H9 (cell line): ENCODE results near the gene PRPSAP2. TPM values are rescaled to one million over a fixed set of nuclear protein-coding genes. Genes with fewer than 3 reads are reported as not detected.

ENCODE experiments used
- DNase-seq: peaks from one replicate; pipeline ENCODE4 v3.0.0-alpha.2; 2017
- H2AFZ ChIP-seq: one replicate; pipeline ENCODE4 v1.6.1; 2013; ENCODE audit warnings: mild to moderate bottlenecking, low read length, control low read depth, moderate library complexity
- H2AK5ac ChIP-seq: 2 replicates; pipeline ENCODE4 v1.6.1; 2013; ENCODE audit warnings: low read length, control low read depth, mixed read lengths; ENCODE audit not compliant: insufficient read length
- H2BK120ac ChIP-seq: one replicate; pipeline ENCODE4 v1.6.1; 2013; ENCODE audit warnings: low read depth, mild to moderate bottlenecking, low read length, control low read depth, inconsistent platforms; ENCODE audit not compliant: poor library complexity, severe bottlenecking
- H2BK12ac ChIP-seq: 2 replicates; pipeline ENCODE4 v1.6.1; 2013; ENCODE audit warnings: low read length, control low read depth, mixed read lengths, low read depth; ENCODE audit not compliant: insufficient read length
- H2BK15ac ChIP-seq: 2 replicates; pipeline ENCODE4 v1.6.1; 2013; ENCODE audit warnings: low read depth, low read length, control low read depth
- H2BK20ac ChIP-seq: one replicate; pipeline ENCODE4 v1.6.1; 2013; ENCODE audit warnings: low read depth, mild to moderate bottlenecking, low read length, control low read depth, inconsistent platforms; ENCODE audit not compliant: poor library complexity, severe bottlenecking
- H2BK5ac ChIP-seq: 2 replicates; pipeline ENCODE4 v1.6.1; 2013; ENCODE audit warnings: low read length, control low read depth, mixed read lengths; ENCODE audit not compliant: insufficient read length
- H3K14ac ChIP-seq: 2 replicates; pipeline ENCODE4 v1.6.1; 2013; ENCODE audit warnings: low read length, control low read depth; ENCODE audit not compliant: insufficient read depth
- H3K18ac ChIP-seq: 2 replicates; pipeline ENCODE4 v1.6.1; 2013; ENCODE audit warnings: low read depth, mild to moderate bottlenecking, mixed read lengths, low read length, control low read depth; ENCODE audit not compliant: insufficient read length
- H3K23ac ChIP-seq: 2 replicates; pipeline ENCODE4 v1.6.1; 2013; ENCODE audit warnings: low read length, control low read depth, mixed read lengths, low read depth; ENCODE audit not compliant: insufficient read length
- H3K23me2 ChIP-seq: 2 replicates; pipeline ENCODE4 v1.6.1; 2013; ENCODE audit warnings: low read depth, mild to moderate bottlenecking, mixed read lengths, low read length, control low read depth; ENCODE audit not compliant: insufficient read length, poor library complexity, severe bottlenecking
- H3K27ac ChIP-seq: 2 replicates; pipeline ENCODE4 v1.5.1; 2013; ENCODE audit warnings: low read length, control low read depth, mixed read lengths, low read depth; ENCODE audit not compliant: insufficient read length
- H3K27me3 ChIP-seq: 2 replicates; pipeline ENCODE4 v1.6.1; 2013; ENCODE audit warnings: low read length, control low read depth, inconsistent platforms; ENCODE audit not compliant: insufficient read depth
- H3K4ac ChIP-seq: 2 replicates; pipeline ENCODE4 v1.6.1; 2013; ENCODE audit warnings: low read depth, mild to moderate bottlenecking, control low read depth, inconsistent platforms, low read length, moderate library complexity
- H3K4me1 ChIP-seq: 2 replicates; pipeline ENCODE4 v1.6.1; 2013; ENCODE audit warnings: low read length, control low read depth, inconsistent platforms; ENCODE audit not compliant: insufficient read depth
- H3K4me2 ChIP-seq: 2 replicates; pipeline ENCODE4 v1.6.1; 2013; ENCODE audit warnings: low read length, control low read depth, mixed read lengths; ENCODE audit not compliant: insufficient read length, insufficient read depth
- H3K56ac ChIP-seq: 2 replicates; pipeline ENCODE4 v1.6.1; 2013; ENCODE audit warnings: low read depth, mild to moderate bottlenecking, mixed read lengths, low read length, control low read depth; ENCODE audit not compliant: insufficient read length
- H3K79me1 ChIP-seq: 2 replicates; pipeline ENCODE4 v1.6.1; 2013; ENCODE audit warnings: low read depth, mild to moderate bottlenecking, moderate library complexity, low read length, control low read depth, inconsistent platforms; ENCODE audit not compliant: insufficient read depth, poor library complexity, severe bottlenecking
- H3K79me2 ChIP-seq: 2 replicates; pipeline ENCODE4 v1.6.1; 2013; ENCODE audit warnings: low read length, control low read depth, inconsistent platforms; ENCODE audit not compliant: insufficient read depth
- H3K9ac ChIP-seq: 2 replicates; pipeline ENCODE4 v1.6.1; 2013; ENCODE audit warnings: low read length, control low read depth, mixed read lengths; ENCODE audit not compliant: insufficient read length; ENCODE audit errors: extremely low read depth
- H3K9me3 ChIP-seq: one replicate; pipeline ENCODE4 v1.6.1; 2013; ENCODE audit warnings: low read depth, low read length, inconsistent platforms; ENCODE audit not compliant: control insufficient read depth
- H3T11ph ChIP-seq: one replicate; pipeline ENCODE4 v1.6.1; 2013; ENCODE audit warnings: mild to moderate bottlenecking, low read length, control low read depth, inconsistent platforms
- H4K20me1 ChIP-seq: one replicate; pipeline ENCODE4 v1.6.1; 2013; ENCODE audit not compliant: control insufficient read depth, insufficient read length, insufficient read depth
- H4K5ac ChIP-seq: 2 replicates; pipeline ENCODE4 v1.6.1; 2013; ENCODE audit warnings: low read depth, mild to moderate bottlenecking, mixed read lengths, low read length, control low read depth; ENCODE audit not compliant: insufficient read length
- H4K8ac ChIP-seq: replicated peaks from 2 replicates; pipeline ENCODE4 v1.6.1; 2013; ENCODE audit warnings: low read length, control low read depth, mixed read lengths, low read depth; ENCODE audit not compliant: insufficient read length
- H4K91ac ChIP-seq: 2 replicates; pipeline ENCODE4 v1.6.1; 2013; ENCODE audit warnings: low read depth, mild to moderate bottlenecking, moderate library complexity, mixed read lengths, low read length, control low read depth; ENCODE audit not compliant: insufficient read length
- H3K27ac Mint-ChIP-seq, 3 experiments: 2 replicates in 2 of 3; 3 replicates in 1 of 3; pipeline ENCODE4 v1.8.0; 2020 to 2021; ENCODE audit warnings: mixed read lengths in 3 of 3, mild to moderate bottlenecking in 1 of 3, moderate library complexity in 1 of 3
- H3K27me3 Mint-ChIP-seq: 2 replicates; pipeline ENCODE4 v1.8.0; 2021; ENCODE audit warnings: low read depth, mild to moderate bottlenecking, moderate library complexity, mixed read lengths
- H3K36me3 Mint-ChIP-seq, 3 experiments: 2 replicates in 2 of 3; 3 replicates in 1 of 3; pipeline ENCODE4 v1.8.0; 2020 to 2021; ENCODE audit warnings: low read depth in 3 of 3, mixed read lengths in 3 of 3; ENCODE audit not compliant: insufficient read depth in 1 of 3
- H3K4me1 Mint-ChIP-seq, 2 experiments: 2 replicates each; pipeline ENCODE4 v1.8.0; 2020; ENCODE audit warnings: mixed read lengths in 2 of 2
- H3K4me3 Mint-ChIP-seq, 2 experiments: 2 replicates in 1 of 2; 3 replicates in 1 of 2; pipeline ENCODE4 v1.8.0; 2020 to 2021; ENCODE audit warnings: mild to moderate bottlenecking in 2 of 2, mixed read lengths in 2 of 2, moderate library complexity in 1 of 2
- H3K9me3 Mint-ChIP-seq, 2 experiments: 2 replicates in 1 of 2; 3 replicates in 1 of 2; pipeline ENCODE4 v1.8.0; 2020; ENCODE audit warnings: mild to moderate bottlenecking in 2 of 2, mixed read lengths in 2 of 2, moderate library complexity in 1 of 2
- WGBS: extraction: QIAGEN DNeasy Blood & Tissue Kit; methylation state at CpG from one replicate; pipeline ENCODE4 v1.1.7; 2013; ENCODE audit warnings: missing lambda C conversion rate, low lambda C conversion rate, mixed read lengths; ENCODE audit not compliant: insufficient read length; ENCODE audit errors: extremely low coverage; 5-methylcytosine and 5-hydroxymethylcytosine counted together
- total RNA-seq: library from RNA; stranded (reverse); gene quantifications from 2 replicates; pipeline ENCODE4 v1.2.1, GENCODE V29; 2021
- TF ChIP-seq, protein P1 (sequence below): fragments of 200-600 bp; sonication (generic); conservative IDR thresholded peaks from 3 replicates; pipeline ENCODE4 v1.8.0; 2021; ENCODE audit warnings: antibody characterized with exemption, mild to moderate bottlenecking

Gene PRPSAP2
- total RNA-seq, 1 experiment from 2014 or later = 58.0 TPM

DNA sequence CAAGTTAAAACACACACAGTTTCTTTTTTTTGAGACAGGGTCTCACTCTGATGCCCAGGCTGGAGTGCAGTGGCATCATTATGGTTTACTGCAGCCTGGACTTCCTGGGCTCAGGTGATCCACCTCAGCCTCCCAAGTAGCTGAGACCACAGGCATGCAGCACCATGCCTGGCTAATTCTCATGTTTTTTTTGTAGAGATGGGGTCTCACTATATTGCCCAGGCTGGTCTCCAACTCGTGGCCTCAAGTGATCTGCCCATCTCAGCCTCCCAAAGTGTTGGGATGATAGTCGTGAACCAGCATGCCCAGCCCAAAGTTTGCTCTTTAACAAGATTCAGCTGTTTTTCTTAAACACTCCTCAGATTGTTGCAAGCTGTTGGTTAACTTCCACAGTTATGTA lies 39.0 kb downstream of the PRPSAP2 start:
- Histone ChIP-seq H3K4me2 (no peak overlapping the region), H3K23ac (no peak overlapping the region), H3K79me1 (peaks cover 6% of the 10 kb centered on the region), H3K9me3 (no peaks in the 10 kb centered on the region), H3K79me2 (no peaks in the 10 kb centered on the region), H2BK5ac (no peak overlapping the region), H4K8ac (no peak overlapping the region), H2BK20ac (no peak overlapping the region), H3K14ac (no peak overlapping the region), H2BK12ac (no peak overlapping the region), H2BK120ac (no peak overlapping the region), H4K91ac (no peak overlapping the region), H3K56ac (no peak overlapping the region), H2AFZ (no peak overlapping the region), H3K23me2 (no peaks in the 10 kb centered on the region), H4K20me1 (no peaks in the 10 kb centered on the region), H3K4ac (no peak overlapping the region), H3K9ac (no peak overlapping the region), H3T11ph (no peak overlapping the region), H3K4me1 (no peaks in the 10 kb centered on the region), H3K27ac (no peak overlapping the region), H2AK5ac (no peak overlapping the region), H3K27me3 (no peaks in the 10 kb centered on the region; the same call in 1 of the 2 replicates), H3K18ac (no peak overlapping the region), H2BK15ac (no peak overlapping the region), H4K5ac (no peak overlapping the region)
- Mint-ChIP-seq H3K27ac (no peak overlapping the region), H3K27me3 (no peaks in the 10 kb centered on the region), H3K4me1 (peaks cover 5% of the 10 kb centered on the region in 2 experiments; a peak in 3 of 4 replicates), H3K4me3 (no peak overlapping the region), H3K9me3 (peaks cover 0 to 10% of the 10 kb centered on the region in 2 experiments; a peak in 3 of 5 replicates), H3K36me3 (peaks cover 40 to 72% (median 69%) of the 10 kb centered on the region in 3 experiments)
- DNase-seq = no peak
- TF ChIP-seq, protein P1, sequence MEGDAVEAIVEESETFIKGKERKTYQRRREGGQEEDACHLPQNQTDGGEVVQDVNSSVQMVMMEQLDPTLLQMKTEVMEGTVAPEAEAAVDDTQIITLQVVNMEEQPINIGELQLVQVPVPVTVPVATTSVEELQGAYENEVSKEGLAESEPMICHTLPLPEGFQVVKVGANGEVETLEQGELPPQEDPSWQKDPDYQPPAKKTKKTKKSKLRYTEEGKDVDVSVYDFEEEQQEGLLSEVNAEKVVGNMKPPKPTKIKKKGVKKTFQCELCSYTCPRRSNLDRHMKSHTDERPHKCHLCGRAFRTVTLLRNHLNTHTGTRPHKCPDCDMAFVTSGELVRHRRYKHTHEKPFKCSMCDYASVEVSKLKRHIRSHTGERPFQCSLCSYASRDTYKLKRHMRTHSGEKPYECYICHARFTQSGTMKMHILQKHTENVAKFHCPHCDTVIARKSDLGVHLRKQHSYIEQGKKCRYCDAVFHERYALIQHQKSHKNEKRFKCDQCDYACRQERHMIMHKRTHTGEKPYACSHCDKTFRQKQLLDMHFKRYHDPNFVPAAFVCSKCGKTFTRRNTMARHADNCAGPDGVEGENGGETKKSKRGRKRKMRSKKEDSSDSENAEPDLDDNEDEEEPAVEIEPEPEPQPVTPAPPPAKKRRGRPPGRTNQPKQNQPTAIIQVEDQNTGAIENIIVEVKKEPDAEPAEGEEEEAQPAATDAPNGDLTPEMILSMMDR = no peak
- WGBS = no CpG with 5 or more reads among the region's 2 CpGs
